Measurements from ENCODE around the gene PGAP2. TPM values are rescaled to one million over a fixed set of nuclear protein-coding genes. Genes with fewer than 3 reads are reported as not detected.
"Not testable (repeated sequence)": the region's sequence is repeated elsewhere in the genome, so short reads cannot be mapped to it uniquely, and the experiment has no call there.

The PGAP2 gene
- 10 to 100 TPM; 40.7 to 57.4 (median 51.0) TPM for polyA plus RNA-seq (ENCODE audit: insufficient read length in 3 of 3)
- long read RNA-seq, donor 1, partial matches to known transcripts, result 0 of 7 reads
- long read RNA-seq, donor 1, other reads (novel, unspliced or antisense), result 0 of 7 reads
- long read RNA-seq, donor 2, partial matches to known transcripts, result 0 of 9 reads
- long read RNA-seq, donor 2, other reads (novel, unspliced or antisense), result 0 of 9 reads
- long read RNA-seq, donor 3, partial matches to known transcripts, result 0 of 8 reads
- long read RNA-seq, donor 3, other reads (novel, unspliced or antisense), result 0 of 8 reads
- long read RNA-seq, donor 4, transcript PGAP2-232 (2 exons, 1,106 nt), result major isoform, 6 of 16 reads
- long read RNA-seq, donor 4, partial matches to known transcripts, result 0 of 16 reads
- long read RNA-seq, donor 4, other reads (novel, unspliced or antisense), result 0 of 16 reads
- long read RNA-seq, donor 5, partial matches to known transcripts, result 0 of 7 reads
- long read RNA-seq, donor 5, other reads (novel, unspliced or antisense), result 0 of 7 reads
- long read RNA-seq, donor 6, partial matches to known transcripts, result 0 of 14 reads
- long read RNA-seq, donor 6, other reads (novel, unspliced or antisense), result 0 of 14 reads
- long read RNA-seq, donor 7, partial matches to known transcripts, result 14 of 20 reads
- long read RNA-seq, donor 7, other reads (novel, unspliced or antisense), result 0 of 20 reads
- long read RNA-seq, donor 8, partial matches to known transcripts, result 0 of 3 reads
- long read RNA-seq, donor 8, other reads (novel, unspliced or antisense), result 0 of 3 reads
- long read RNA-seq, donor 9, partial matches to known transcripts, result 0 of 8 reads
- long read RNA-seq, donor 9, other reads (novel, unspliced or antisense), result 0 of 8 reads
- long read RNA-seq, donor 10, partial matches to known transcripts, result 0 of 11 reads
- long read RNA-seq, donor 10, other reads (novel, unspliced or antisense), result 0 of 11 reads
- long read RNA-seq, donor 11, partial matches to known transcripts, result 0 of 11 reads
- long read RNA-seq, donor 11, other reads (novel, unspliced or antisense), result 0 of 11 reads
- long read RNA-seq, donor 12, transcript PGAP2-232 (2 exons, 1,106 nt), result major isoform, 5 of 16 reads
- long read RNA-seq, donor 12, partial matches to known transcripts, result 0 of 16 reads
- long read RNA-seq, donor 12, other reads (novel, unspliced or antisense), result 0 of 16 reads
- long read RNA-seq, donor 13, partial matches to known transcripts, result 0 of 9 reads
- long read RNA-seq, donor 13, other reads (novel, unspliced or antisense), result 0 of 9 reads
- long read RNA-seq, donor 14, result 0 reads
- long read RNA-seq, donor 15, transcript PGAP2-232 (2 exons, 1,106 nt), result major isoform, 8 of 19 reads
- long read RNA-seq, donor 15, partial matches to known transcripts, result 0 of 19 reads
- long read RNA-seq, donor 15, other reads (novel, unspliced or antisense), result 0 of 19 reads
- long read RNA-seq, donor 16, partial matches to known transcripts, result 0 of 11 reads
- long read RNA-seq, donor 16, other reads (novel, unspliced or antisense), result 0 of 11 reads

DNA sequence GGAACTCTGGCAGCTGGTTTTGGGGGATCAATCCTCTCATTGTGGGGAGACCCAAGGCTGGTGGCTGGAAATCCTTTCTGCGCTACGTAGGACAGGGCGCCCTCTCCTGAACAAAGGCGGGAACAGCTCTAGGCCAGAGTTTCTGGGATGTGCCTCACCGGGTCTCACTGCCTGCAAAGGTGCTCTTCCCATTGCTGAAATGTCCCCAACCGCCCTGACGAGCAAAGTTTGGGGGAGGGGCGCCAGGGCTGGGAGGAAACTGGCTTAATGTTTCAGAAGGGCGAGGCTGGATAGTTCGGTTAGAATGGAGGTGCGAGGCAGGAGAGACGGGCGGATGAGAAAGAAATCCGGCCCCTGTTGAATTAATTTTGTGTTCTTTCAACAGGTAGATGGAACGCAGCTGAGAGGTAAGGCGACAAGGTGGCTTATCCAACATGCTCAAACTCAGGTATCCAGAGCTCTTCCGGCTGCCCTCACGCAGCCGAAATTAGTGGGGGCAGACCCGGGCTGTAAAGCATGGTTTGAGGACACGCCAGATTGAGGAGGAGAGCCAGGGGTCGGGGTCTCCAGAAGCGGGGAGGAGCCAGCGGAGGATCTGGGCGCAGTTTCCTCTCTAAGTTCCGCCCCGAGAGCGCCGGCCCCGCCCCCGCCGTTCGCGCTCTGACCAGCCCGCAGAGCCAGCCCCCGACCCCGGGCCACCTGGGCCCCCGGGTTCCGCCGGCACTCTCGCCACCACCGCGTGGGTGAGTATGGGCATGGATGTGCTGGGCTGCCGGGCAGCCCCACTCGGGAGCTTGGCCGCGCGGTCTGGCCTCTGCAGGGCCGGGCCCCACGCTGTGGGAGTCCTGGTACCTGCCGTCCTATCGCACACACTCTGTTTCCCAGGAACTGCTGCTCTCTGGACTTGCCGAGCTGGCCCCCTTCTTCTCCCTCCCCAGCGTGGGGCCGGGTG, at the start of gene PGAP2:
Gene PGAP2 (plus strand): TSS at position 652 of the 952 bp plus-strand sequence. CDS start 2,700 bp downstream, outside the sequence.
- peak; percentile 68 for DNase-seq

DNA sequence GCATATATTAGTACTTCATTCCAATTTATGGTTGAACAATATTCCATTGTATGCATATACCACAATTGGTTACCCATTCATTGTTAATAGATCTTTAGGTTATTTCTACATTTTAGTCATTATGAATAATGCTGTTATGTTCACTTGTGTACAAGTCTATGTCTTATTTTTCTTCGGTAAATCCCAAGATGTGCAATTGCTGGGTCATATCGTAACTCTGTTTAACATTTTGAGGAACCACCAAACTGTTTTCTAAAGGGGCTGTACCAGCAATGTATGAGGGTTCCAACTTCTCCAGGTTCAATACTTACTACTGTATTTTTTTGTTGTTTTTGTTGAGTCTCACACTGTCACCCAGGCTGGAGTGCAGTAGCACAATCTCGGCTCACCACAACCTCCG, 44.1 kb upstream of the PGAP2 start:
- DNase-seq, result no peak

DNA sequence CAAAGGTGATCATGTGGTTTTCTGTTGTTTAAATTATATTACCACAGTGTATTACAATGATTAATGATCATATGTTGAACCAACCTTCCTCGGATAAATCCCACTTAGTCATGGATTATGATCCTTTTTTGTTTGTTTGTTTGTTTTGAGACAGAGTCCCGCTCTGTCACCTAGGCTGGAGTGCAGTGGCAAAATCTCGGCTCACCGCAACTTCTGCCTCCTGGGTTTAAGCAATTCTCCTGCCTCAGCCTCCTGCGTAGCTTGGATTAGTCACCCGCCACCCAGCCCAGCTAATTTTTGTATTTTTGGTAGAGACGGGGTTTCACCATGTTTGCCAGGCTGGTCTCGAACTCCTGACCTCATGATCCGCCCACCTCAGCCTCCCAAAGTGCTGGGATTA, 41.5 kb upstream of the PGAP2 start:
- DNase-seq, result not testable (repeated sequence)

DNA sequence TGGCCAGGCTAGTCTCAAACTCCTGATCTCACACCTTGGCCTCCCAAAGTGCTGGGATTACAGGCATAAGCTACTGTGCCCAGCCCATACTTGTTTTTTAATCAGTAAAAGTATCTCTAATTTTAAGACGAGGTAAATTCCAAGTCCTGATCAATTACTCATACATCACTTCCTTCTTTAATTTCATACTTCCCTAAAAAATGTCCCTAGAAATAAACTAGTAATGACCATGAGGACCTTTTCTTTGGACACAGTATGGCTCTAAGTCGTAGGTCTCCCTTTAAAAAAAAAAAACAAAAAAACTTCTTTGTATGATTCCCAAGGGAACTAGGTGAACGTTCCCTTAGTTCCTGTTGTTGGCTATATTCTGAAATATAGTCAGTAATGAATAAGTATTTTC, 40.8 kb upstream of the PGAP2 start:
- no peak for DNase-seq

DNA sequence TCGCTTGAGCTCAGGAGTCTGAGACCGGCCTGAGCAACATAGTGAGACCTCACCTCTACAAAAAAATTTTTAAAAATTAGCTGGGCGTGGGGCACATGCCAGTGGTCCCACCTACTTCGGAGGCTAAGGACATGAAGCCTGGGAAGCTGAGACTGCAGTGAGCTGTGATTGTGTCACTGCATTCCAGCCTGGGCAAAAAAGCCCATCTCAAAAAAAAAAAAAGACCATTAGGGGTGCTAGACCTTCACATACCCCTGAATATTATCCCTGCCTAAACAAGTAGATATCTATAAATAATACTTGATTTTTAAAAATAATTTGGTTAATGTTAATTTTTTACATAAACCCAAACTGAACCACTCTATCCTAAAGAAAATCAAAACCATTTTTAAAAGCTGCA, 35.2 kb upstream of the PGAP2 start:
- DNase-seq, result no peak

DNA sequence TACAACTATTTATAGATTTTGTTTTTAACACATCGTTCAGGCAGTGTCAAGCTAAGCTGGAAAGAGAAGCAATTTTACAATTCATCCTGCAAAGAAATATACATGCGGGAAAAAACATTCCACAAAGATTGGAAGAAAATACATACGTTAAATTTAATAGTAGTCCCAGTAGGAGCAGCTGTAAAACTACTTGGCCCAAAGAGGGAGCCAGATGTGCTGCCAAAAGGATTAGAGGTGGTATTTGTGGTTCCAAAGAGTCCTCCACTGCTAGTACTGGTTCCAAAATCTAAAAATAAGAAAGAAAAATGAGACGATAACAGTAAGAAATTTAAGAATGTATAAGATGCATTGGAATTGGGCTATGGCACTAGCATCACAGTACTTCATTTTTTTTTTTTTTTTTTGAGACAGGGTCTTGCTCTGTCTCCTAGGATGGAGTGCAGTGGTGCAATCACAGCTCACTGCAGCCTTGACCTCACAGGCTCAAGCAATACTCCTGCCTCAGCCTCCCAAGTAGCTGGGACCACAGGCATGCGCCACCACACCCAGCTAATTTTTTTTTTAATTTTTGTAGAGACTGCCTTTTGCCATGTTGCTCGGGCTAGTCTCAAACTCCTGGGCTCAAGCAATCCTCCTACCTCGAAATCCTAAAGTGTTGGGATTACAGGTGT, 32.5 kb upstream of the PGAP2 start:
- DNase-seq, result no peak

DNA sequence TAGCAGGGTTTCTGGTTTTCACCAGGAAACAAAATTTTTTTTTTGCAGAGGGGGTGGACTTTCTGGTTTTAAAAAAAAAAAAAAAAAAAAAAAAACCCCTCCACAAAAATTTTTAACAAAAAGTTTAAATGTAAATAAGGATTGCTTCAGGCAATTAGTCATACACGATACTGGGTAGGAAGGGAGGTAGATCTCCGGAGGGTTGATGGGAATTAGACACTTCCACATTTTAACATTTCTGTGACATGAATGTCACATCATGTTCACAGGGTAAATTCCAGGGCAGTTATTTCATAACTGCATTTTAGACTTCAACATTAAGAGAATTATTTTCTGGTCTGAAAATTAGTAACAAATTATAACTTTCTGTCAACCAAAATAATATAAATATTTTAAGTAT, 26.9 kb upstream of the PGAP2 start:
- DNase-seq, result no peak

DNA sequence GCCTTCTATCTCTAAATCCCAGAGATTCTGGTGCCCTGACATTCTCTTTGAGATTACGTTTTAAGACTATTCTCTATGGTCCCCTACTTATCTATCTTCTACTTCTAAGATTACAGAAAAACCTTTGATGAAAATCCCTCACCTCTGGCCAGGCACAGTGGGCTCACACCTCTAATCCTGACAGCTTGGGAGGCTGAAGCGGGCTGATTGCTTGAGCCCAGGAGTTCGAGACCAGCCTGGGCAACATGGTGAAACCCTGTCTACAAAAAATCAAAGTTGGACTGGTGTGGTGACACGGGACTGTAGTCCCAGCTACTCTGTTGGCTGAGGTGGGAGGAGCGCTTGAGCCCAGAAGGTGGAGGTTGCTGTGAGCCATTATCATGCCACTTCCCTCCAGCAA, 25.4 kb upstream of the PGAP2 start:
- no peak for DNase-seq

DNA sequence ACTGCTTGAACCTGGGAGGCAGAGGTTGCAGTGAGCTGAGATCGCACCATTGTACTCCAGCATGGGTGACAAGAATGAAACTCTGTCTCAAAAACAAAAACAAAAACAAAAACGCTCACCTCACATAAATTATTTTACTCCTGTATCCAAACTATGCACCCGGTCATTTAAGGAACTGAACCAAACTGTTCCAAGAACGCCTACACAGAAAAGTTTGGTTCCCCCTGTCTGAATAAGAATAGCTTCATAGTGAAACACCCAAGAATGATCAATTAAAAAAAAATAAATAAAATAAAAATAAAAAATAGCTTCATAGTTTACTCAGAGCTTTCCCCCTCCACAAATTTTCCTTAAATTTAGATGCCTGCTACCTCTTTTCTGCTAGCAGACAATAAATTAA, 24.7 kb upstream of the PGAP2 start:
- no peak for DNase-seq

DNA sequence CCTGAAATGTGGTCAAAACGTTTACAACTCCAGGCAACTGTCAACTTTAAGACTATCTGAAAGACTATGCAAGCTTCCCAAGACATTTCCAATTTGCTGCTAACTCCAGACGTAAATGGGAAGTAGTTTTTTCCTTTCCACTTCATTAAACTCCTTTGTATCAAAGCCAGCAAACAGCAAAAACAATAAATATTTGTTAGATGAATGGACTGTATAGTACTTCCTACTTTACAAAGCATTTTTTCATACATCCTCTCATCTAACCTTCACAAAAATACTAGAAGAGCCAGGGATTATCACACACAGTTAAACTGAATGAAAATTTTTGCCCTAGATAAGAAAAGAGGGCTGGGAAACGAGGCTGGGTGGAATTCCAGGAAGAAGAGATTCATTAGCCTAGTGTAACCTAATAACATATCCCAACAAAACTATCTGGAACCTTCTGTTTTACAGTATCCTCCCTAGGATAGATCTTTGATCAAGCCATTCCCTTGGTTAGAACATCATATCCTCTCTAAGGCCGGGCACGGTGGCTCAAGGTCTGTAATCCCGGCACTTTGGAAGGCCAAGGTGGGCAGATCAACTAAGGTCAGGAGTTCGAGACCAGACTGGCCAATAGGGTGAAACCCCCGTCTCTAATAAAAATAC, 21.5 kb upstream of the PGAP2 start:
- no peak for DNase-seq

DNA sequence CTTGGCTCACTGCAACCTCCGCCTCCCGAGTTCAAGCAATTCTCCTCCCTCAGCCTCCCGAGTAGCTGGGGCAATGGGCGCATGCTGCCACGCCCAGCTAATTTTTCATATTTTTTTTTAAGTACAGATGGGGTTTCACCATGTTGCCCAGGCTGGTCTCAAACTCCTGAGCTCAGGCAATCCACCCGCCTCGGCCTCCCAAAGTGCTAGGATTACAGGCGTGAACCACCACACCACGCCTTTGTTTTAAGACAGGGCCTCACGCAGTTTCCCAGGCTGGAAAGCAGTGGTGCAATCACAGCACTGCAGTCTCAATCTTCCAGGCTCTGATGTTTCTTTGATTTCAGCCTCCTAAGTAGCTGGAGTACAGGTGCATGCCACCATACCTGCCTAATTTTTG, 14.0 kb upstream of the PGAP2 start:
- not testable (repeated sequence) for DNase-seq

DNA sequence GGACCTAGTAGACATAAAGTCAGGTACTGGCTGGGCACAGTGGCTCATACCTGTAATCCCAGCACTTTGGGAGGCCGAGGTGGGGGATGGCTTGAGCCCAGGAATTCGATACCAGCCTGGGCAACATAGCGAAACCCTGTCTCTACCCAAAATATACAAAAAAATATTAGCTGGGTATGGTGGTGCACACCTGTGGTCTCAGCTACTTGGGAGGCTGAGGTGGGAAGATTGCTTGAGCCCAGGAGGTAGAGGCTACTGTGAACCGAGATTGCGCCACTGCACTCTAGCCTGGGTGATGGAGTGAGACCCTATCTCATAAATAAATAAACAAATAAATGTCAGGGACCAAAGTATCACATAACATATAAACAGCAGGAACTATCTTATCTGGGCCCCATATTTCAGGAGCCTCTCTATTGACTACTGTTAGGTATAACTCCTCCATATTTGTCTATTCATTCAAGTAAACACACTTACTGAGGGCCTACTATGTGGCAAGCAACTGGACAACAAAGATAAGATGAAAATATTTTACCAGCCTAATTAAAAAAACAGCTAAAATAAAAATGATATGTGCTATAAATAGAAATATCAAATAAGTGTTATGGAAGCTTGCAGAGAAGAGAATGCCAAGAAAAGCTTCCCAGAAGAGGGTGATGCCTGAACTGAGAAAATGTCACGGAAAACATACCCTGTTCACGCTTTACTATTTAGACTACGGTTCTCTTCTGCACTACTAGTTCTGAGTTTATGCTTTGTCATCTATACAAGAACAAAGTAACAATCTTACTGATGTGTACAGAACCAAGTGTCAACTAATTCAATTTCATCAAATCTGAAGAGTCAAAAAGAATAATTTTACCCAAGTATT, 13.0 kb upstream of the PGAP2 start:
- DNase-seq, result no peak

DNA sequence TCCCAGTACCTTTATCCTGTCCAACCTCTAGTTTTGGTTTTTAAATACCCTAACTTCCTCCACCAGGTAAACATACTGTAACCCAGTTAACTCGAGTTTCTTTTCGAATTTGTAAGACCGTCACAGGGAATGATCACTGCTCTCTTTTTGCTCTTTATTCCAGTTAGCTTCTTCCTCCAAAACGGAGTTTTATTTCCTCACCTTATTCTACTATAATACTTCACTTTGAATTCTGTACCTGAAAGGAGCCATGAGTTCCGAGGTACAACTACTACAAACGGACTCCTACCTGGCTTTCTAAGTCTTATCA, 12.4 kb upstream of the PGAP2 start:
- no peak for DNase-seq

DNA sequence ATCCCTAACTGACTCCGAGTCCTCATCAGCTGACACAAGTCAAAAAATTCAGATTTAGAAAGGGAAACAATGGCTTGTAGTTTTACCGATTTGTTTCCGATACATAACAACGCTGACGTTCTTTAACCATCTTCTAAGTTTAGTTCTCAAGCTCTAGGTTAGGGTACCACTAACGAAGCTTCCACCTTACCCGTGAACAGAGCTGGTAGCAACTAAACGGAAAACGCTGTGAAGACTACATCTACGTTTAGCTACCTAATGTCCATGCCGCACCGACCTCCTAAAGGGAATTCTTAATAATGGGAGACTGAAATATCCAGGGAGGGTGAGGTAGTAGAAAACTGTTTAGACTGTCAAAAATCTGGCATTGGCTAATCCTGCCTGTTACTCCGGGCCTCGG, 12.0 kb upstream of the PGAP2 start:
- no peak for DNase-seq

DNA sequence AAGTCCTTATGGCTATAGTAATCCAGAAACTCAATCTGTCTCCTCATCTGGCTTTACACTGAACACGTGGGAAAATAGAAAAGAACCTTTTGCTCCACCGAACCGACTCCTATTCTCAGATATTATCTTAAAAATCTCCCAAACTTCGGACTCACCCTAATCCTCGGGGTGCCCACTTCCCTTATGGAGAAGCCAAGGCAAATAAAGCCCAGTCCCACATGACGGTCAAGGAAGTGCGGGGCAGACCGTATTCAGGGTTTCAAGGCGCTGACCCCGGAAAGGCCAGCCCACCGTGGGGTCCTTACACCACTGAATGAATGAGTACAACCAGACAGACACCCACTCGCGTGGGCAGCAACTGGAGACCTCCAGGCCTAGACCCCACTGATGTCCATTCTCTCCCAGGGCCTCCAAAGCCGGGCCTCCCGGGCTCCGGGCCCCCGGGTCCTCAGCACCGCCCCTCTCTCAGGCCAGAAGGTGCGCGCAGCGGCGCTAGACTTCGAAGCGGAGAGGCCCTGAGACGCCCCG, 11.5 kb upstream of the PGAP2 start:
- peak; percentile 62 for DNase-seq

DNA sequence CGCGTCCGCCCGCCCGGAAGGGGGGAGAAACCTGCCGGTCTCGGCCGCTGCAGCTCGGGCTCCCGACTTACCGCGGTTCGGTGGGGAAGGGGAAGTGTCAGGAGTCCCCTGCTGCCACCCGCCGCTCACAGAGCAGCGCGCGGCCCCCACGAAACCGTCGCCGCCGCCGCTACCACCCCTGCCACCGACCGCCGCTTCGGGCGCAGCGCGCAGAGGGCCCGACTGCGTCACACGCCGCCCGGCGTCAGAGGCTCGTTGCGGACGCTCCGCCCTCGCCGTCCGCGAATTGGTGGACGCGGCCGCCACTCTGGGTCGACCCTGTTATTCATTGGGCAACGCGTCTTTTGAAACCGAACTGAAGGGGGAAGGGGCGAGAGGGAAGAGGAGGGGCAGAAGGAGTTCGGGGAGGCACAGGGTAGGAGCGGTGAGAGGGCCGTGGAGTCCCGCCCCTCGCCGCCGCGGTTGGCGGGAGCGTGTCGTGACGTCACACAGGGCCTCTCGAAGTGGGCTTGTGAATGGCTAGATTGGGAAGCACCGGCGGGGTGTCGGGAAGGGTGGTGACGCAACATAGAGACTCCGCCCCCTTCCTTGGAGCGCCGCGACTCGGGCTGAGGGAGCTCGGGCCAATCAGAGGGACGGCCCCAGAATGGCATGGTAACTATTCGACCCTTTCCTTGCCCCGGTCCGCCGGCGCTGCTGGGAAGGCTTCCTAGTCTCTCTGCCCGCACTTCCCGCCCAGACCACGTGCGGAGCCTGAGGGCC, 10.8 kb upstream of the PGAP2 start, which contains the start of gene NUP98:
Gene NUP98 (minus strand): TSS at position 226 of the 762 bp plus-strand sequence. CDS start 15,437 bp downstream, outside the sequence.
- DNase-seq, result peak; percentile 100

DNA sequence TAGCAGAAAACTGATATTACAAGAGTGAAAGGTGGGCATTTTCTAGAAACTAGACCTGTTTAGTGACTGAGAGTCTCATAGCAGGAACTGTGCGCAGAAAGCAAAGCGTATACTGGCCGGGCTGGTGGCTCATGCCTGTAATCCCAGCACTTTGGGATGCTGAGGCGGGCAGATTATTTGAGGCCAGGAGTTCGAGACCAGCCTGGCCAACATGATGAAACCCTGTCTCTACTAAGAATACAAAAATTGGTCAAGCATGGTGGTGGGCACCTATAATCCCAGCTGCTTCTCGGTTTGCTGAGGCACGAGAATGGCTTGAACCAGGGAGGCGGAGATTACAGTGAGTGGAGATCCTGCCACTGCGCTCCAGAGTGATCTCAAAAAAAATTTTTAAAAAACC, 9.2 kb upstream of the PGAP2 start:
- no peak for DNase-seq
